HG02763 (cell line): ENCODE results near the gene CST11.

Experiments used
- ATAC-seq: cut with Tn5 transposase; IDR thresholded peaks from one replicate; pipeline ENCODE4 v1.9.1; 2021; ENCODE audit warnings: mild to moderate bottlenecking, moderate library complexity; ENCODE audit not compliant: unreplicated experiment

The CST11 gene

GRCh38 chr20:23454816-23455215 lies 2.1 kb upstream of the CST11 start:
- ATAC-seq = no peak

DNA sequence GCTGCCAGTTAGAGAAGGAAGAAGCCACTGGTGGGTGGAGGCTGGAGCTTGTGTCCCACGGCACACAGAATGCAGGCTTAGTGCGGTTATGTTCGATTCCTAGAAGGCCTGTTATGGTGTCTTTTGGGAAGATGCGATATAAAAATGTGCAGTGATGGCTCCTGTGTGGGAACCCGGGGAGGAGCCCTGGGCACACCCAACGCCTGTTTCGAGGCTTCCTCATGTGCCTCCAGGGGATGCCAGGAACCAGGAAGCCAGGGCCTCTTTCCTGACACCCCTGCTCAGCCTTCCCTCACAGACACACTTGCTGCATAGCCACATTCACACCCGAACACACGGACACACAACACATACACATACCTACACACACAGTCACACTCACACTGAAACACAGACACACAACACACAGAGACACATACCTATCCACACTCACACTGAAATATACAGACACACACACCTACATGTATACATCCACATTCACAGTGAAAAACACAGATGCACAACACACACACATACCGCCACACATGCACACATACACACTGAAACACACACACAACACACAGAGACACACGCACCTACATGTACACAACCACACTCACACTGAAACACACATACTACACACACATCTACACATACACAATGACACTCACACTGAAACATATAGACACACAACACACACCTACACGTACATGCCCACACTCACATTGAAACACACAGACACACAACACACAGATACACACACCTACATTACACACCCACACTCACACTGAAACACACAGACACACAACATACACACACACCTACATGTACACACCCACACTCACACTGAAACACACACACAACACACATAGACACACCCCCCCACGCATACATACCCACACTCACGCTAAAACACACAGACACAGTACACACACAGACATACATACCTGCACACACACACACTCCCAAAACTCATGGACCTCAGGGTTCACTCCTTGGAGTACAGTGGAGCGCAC lies 1.2 kb upstream of the CST11 start:
- ATAC-seq = no peak

- no peak for ATAC-seq
These were observed 654 bp downstream of the CST11 start for GRCh38 chr20:23451956-23452487.

DNA sequence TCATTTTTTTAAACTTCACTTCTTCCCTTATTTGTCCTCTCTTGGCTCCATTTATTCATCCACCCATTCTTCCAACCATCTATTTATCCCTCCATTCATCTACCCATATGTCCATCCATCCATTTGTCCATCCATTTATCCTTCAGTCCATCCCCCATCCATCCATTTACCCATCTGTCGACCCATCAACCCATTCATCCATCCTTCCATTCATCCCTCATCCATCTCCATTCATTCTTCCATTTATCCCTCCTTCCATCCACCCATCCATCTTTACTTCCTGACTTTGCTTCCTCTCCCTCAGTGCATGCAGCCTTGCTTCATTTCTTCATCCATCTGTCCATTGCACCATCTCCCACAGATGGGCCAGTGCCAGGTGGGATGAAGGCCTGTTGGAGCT lies 1.8 kb downstream of the CST11 start:
- ATAC-seq = no peak

- no peak for ATAC-seq
These were observed 3.3 kb downstream of the CST11 start for GRCh38 chr20:23449421-23449820.

GRCh38 chr20:23448167-23448566 lies 4.5 kb downstream of the CST11 start:
- no peak for ATAC-seq

- ATAC-seq = no peak
These were observed 6.2 kb downstream of the CST11 start for GRCh38 chr20:23446505-23446904.

- ATAC-seq = no peak
These were observed 7.0 kb downstream of the CST11 start for GRCh38 chr20:23445596-23446217.

DNA sequence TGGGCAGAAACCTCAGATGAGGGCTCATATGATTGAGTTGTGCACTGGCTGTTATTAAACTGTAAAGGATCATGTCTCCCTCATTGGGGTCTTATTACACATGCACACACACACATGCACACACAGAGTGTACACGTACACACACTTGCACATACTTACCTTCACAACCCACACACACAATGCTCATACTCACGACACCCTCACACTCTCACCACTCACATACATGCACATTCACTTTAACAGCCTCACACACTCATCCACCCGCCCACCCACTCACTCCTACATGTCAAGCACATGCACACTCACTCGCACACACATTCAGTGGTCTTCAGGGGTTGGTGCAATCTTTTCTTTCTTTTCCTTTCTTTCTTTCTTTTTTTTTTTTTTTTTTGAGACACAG lies 7.8 kb downstream of the CST11 start:
- ATAC-seq = no peak

GRCh38 chr20:23442436-23442835 lies 10.2 kb downstream of the CST11 start:
- ATAC-seq = no peak

- ATAC-seq = peak; percentile 69
These were observed 10.8 kb downstream of the CST11 start for GRCh38 chr20:23441850-23442313.

DNA sequence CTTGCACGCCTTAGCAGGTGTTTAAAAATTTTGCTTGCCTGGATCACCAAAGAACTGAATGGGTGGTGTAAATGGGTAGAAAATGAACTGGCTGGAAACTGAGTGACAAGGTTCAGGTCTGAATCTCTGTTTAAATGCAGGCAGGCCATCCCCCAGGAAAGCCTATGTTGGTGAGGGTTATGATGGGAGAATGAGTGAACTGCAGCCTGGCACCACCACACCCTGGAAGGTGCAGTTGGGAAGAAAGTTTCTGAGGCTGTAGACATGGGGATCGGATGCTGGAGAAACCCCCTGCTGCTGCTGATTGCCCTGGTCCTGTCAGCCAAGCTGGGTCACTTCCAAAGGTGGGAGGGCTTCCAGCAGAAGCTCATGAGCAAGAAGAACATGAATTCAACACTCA lies 12.7 kb downstream of the CST11 start:
- ATAC-seq = no peak

DNA sequence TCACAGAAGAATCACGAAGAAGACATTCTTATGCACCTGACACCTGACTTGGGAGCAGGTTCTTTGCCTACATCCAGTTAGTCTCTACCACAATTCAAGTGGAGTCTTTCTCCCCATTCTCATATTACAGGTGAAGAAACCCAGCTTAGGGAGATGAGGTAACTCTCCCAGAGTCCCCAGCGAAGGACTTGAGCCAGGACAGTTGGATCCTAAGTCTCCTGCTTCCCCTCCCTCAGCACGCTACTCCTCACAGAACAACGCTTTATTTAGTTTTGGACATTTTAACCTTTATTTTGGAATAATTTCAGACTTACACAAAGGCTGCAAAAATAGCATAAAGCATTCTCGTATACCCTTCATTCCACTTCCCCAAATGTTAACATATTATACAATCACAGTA lies 14.0 kb downstream of the CST11 start:
- ATAC-seq = no peak

DNA sequence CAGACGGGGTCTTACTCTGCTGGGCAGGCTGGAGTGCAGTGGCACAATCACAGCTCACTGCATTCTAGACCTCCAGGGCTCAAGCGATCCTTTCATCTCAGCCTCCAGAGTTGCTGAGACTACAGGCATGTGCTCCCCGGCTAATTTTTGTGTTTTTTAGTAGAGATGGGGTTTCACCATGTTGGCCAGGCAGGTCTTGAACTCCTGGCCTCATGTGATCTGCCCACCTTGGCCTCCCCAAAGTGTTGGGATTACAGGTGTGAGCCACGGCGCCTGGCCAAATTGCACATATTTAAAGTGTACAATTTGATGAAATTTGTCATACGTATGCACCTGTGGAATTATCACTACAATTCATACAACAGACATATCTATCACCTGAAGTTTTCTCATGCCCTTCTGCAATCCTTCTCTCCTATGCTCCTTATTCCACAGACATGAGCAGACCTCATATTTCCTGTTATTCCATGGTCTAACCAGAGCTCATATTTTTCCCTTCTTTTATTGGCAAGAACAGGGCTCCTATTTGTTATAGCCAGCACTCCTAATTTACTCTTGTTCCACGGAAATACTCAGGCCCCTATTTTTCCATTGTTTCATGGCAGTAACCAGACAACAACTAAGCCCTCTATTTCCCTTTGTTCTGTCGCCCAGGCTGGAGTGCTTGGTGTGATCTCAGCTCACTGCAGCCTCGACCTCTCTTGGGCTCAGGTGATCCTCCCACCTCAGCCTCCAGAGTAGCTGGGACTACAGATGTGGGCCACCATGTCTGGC lies 15.4 kb downstream of the CST11 start:
- no peak for ATAC-seq

GRCh38 chr20:23436681-23437080 lies 16.0 kb downstream of the CST11 start:
- ATAC-seq = no peak

DNA sequence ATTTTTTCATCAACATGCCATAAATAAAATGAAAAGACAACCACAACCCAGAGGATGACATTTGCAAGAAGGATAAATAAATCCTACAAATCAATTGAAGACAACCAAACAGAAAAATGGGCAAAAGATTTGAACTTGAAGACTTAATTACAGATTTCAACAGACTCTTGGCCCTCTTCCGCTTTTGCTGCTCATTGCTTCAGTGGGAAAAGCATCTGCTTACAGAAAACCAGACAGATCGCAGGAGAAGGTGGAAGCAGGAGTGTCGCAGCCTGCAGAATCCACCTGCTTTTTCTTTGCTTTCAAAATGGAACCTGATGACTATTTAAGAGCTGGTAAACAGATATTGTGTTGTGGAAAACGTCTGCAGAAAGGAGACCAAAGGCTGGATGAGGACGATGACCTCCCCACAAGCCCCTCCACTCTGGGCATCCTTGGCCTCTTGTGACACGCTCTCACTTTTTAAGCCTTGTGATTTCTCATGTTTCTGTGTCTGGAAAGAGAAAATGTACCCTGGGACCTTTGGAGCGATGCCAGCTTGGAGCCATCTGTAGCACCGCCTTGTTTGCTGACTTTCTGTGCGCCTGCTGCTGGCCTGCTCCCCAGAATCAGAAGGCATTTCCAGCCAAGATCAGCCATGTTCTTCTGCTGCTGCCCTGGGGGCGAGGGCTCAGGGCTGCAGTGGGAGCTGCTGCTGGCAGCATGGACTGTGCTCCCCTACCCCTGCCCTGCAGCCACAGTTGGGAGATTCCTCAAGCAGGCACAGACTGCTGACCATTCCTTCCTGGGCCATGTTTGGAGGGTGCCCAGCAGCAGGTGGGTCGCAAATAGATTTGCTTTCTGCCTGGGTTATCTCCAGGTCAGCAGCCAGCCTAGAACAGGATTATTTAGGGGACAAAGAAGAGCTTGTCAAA lies 16.8 kb downstream of the CST11 start:
- ATAC-seq = no peak

- no peak for ATAC-seq
These were observed 18.0 kb downstream of the CST11 start for GRCh38 chr20:23434521-23435313.

DNA sequence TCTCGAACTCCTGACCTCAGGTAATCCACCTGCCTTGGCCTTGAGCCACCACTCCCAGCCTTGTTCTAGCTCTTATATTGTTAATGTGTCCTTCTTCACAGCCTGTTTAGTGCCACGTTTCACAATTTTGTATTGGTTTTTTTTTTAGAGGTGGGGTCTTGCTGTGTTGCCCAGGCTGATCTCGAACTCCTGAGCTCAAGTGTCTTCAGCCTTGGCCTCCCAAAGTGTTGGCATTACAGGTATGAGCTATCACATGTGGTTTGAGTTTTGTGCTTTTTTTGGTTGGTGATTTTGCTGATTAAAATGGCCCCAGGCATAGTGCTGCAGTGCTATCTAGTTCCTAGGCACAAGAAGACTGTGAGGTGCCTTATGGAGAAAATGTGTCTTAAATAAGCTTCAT lies 19.0 kb downstream of the CST11 start:
- no peak for ATAC-seq

DNA sequence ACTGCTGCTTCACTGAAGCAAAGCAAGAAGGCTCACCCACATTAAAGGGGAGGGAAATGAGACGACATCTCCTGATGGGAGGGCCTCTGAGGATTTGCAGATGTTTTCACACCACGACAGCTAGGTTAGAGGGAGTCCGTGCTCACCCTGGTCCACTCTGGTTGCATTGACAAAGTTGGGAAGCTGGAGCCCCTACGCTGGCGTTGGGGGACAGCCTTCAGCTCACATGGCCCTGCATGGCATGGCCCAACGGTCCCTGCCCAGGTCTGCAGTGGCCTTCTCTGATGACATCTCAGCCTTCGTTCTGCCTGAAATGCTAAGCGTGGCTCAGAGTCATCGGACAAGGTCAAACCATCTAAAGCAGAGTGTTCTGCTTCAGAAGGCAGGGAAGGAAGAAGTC lies 27.5 kb downstream of the CST11 start:
- no peak for ATAC-seq
